Common myeloid progenitor, CD34-positive (primary cell): ENCODE data around the gene SLCO1C1.

Experiments used
- CTCF ChIA-PET: fragments of 350-600 bp; sonication (Branson Sonifier 250); formaldehyde crosslinking; loops from one replicate; lab custom pipeline; 2021; ENCODE audit warnings: antibody characterized with exemption; lab: Charles Lee
- POLR2A ChIA-PET: fragments of 350-600 bp; sonication (Branson Sonifier 250); formaldehyde crosslinking; loops from one replicate; lab custom pipeline; 2021; ENCODE audit warnings: antibody characterized with exemption; lab: Charles Lee
- DNase-seq, 3 donors: peaks; one replicate each; pipeline versions ENCODE4 v3.0.0 to v3.0.0-alpha.2; 2013
- H3K27ac ChIP-seq, 2 experiments: 1 replicate in 1 of 2; 2 replicates in 1 of 2; pipeline ENCODE4 v1.7.0; 2013; ENCODE audit warnings: inconsistent platforms in 2 of 2, low read length in 2 of 2, mild to moderate bottlenecking in 2 of 2, low read depth in 1 of 2, moderate library complexity in 1 of 2; ENCODE audit not compliant: severe bottlenecking in 2 of 2, insufficient read depth in 1 of 2, poor library complexity in 1 of 2
- H3K27me3 ChIP-seq, 5 experiments: replicated peaks in 2 of 5; 1 replicate in 3 of 5; 2 replicates in 2 of 5; pipeline versions ENCODE4 v1.6.1 to v1.7.0; 2013; ENCODE audit warnings: low read length in 4 of 5, mild to moderate bottlenecking in 2 of 5, moderate library complexity in 2 of 5, inconsistent platforms in 1 of 5; ENCODE audit not compliant: insufficient read depth in 5 of 5, control insufficient read depth in 4 of 5
- H3K36me3 ChIP-seq, 4 experiments: 1 replicate in 2 of 4; 2 replicates in 2 of 4; pipeline versions ENCODE4 v1.6.1 to v1.7.0; 2013; ENCODE audit warnings: low read length in 3 of 4, control low read depth in 1 of 4, mild to moderate bottlenecking in 1 of 4; ENCODE audit not compliant: control insufficient read depth in 4 of 4, insufficient read depth in 4 of 4
- H3K4me1 ChIP-seq, 4 experiments: 1 replicate in 3 of 4; 2 replicates in 1 of 4; pipeline versions ENCODE4 v1.6.1 to v1.7.1; 2013; ENCODE audit warnings: low read length in 3 of 4, mild to moderate bottlenecking in 3 of 4, control low read depth in 1 of 4, inconsistent platforms in 1 of 4, moderate library complexity in 1 of 4; ENCODE audit not compliant: control insufficient read depth in 4 of 4, insufficient read depth in 4 of 4; ENCODE audit errors: control extremely low read depth in 1 of 4
- H3K4me3 ChIP-seq, 7 experiments: 1 replicate in 4 of 7; 2 replicates in 3 of 7; pipeline versions ENCODE4 v1.5.1 to v1.7.0; 2013; ENCODE audit warnings: mild to moderate bottlenecking in 7 of 7, low read length in 6 of 7, moderate library complexity in 6 of 7, inconsistent platforms in 2 of 7, low read depth in 2 of 7, control low read depth in 1 of 7; ENCODE audit not compliant: insufficient read depth in 4 of 7, control insufficient read depth in 1 of 7; ENCODE audit errors: extremely low read depth in 1 of 7
- H3K9me3 ChIP-seq, 5 experiments: 1 replicate in 4 of 5; 2 replicates in 1 of 5; pipeline versions ENCODE4 v1.6.1 to v1.7.1; 2013; ENCODE audit warnings: low read length in 4 of 5, mild to moderate bottlenecking in 2 of 5, inconsistent platforms in 1 of 5, low read depth in 1 of 5, moderate library complexity in 1 of 5; ENCODE audit not compliant: control insufficient read depth in 4 of 5, insufficient read depth in 2 of 5; ENCODE audit errors: control extremely low read depth in 1 of 5
- WGBS: methylation state at CpG from one replicate; pipeline ENCODE4 v1.1.5; 2013; ENCODE audit not compliant: insufficient coverage; 5-methylcytosine and 5-hydroxymethylcytosine counted together

The SLCO1C1 gene

DNA sequence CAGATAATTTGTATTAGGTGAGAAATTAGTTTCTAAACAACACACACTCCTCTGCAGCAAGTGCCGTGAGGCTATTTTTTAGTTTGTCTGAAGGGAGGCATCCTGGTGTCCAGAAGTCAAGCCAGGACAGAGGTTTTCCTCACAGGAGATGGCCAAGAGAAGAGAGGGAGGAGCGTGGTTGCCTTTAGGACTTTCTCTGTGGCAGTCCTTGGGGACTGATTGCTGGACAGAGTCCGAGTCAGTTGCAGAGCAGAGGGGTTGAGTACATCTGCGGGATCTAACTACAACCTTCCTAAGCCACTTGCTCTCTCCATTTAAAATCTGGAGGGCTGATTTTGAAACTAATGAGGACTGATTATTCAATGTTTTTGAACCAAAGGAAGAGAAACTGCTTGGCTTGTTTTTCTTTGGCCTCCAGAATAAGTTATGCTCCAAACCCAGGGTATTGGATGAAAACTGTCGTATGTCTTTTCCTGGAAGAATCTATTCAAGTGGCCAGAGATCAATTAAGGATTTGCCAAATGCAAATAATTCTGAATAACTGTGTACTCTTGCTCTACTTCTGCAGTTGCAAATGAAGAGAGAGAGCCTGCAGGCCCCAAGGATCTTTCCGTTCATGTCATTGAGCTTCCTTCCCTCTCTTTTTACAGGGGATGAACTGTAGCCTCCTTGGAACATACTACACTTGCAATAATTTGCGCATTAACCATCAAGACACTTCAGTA, 1.2 kb downstream of the SLCO1C1 start:
- 93% methylated on average over 3 of the region's 7 CpGs for WGBS
- no peak overlapping the region for H3K4me3 ChIP-seq
- no peaks in the 10 kb centered on the region for H3K27me3 ChIP-seq
- no peak for DNase-seq
- no peak overlapping the region for H3K27ac ChIP-seq
- no peaks in the 10 kb centered on the region for H3K36me3 ChIP-seq
- CTCF ChIA-PET, result interaction anchor here (1.3 kb wide), 1 partner anchor 16 kb away, joined by 3 read pairs; no protein-coding TSS in a partner anchor
- POLR2A ChIA-PET, result no interaction called here
- no peaks in the 10 kb centered on the region for H3K9me3 ChIP-seq
- no peaks in the 10 kb centered on the region for H3K4me1 ChIP-seq

DNA sequence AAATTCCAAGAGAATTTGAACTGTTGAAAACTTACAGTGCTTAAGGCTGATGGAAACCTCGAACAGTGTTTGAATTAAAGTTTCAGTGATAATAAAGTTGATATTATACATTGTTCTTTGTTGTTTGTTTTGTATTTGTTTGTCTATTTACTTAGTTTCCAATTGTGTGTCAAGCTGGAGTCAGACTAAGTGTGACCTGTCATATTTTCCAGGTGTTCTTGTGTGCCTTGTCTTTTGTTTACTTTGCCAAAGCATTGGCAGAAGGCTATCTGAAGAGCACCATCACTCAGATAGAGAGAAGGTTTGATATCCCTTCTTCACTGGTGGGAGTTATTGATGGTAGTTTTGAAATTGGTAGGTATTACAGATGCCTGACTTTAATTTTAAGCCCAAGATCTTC, 6.0 kb downstream of the SLCO1C1 start:
- WGBS, result no CpG with 5 or more reads among the region's 1 CpG

DNA sequence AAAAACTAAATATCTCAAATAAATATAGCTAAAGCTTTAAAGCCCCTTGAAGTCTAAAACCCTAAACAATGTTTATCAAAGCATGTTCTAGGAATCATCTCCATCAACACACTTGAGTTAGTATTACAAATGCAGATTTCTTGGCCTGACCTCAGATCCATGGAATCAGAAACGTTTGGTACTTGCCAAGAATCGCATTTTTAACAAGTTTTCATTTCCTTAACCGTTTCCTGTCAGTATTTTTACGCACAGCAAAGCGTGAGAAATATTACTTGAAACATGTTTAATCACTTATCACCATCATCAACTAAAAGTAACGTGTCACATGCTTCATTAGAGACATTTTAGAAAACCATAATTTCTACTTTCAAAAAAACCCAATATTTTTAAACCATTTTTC, 9.7 kb downstream of the SLCO1C1 start:
- DNase-seq, result no peak
- Histone ChIP-seq H3K27ac (no peak overlapping the region), H3K36me3 (no peaks in the 10 kb centered on the region), H3K27me3 (no peaks in the 10 kb centered on the region), H3K4me3 (no peak overlapping the region), H3K4me1 (no peaks in the 10 kb centered on the region), H3K9me3 (no peaks in the 10 kb centered on the region)
- WGBS, result 83% methylated on average over 5 of the region's 6 CpGs
- CTCF ChIA-PET, result no interaction called here
- POLR2A ChIA-PET, result no interaction called here

More for the DNA sequence above, 6.0 kb downstream of the SLCO1C1 start:
- Histone ChIP-seq H3K4me1 (no peaks in the 10 kb centered on the region), H3K27ac (no peak overlapping the region), H3K36me3 (no peaks in the 10 kb centered on the region), H3K27me3 (no peaks in the 10 kb centered on the region), H3K4me3 (no peak overlapping the region), H3K9me3 (no peaks in the 10 kb centered on the region)
- POLR2A ChIA-PET, result no interaction called here
- no peak for DNase-seq
- CTCF ChIA-PET, result no interaction called here

DNA sequence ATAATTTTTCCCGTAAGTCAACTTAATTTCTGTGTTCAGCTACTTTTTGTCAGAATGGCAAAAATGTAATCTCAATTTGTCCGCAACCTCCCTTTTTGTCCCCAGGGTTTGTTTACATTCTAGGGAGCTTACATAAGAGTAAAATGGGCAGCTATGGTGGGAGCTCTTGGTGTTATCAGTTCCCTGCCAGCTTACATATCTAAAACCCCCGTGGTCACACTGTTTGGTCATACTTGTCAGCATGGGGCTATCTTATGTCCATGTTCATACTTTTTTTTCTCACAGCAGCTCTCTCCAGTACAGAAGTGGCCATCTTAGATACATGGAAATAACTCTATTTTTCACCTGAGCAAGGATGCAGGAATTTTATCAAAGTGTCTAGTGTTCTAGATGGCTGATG, 16.7 kb downstream of the SLCO1C1 start:
- H3K4me1 ChIP-seq, result no peaks in the 10 kb centered on the region
- DNase-seq, result peak in 1 of 3 donors; percentile 41
- WGBS, result 0% methylated on average over 1 of the region's 3 CpGs
- ChIA-PET CTCF (interaction anchor here (0.7 to 0.9 kb wide), 3 partner anchors 16 to 417 kb away, joined by 3 read pairs; no protein-coding TSS in a partner anchor), POLR2A (interaction anchor here (0.5 kb wide), 1 partner anchor 8 kb away, joined by 3 read pairs; no protein-coding TSS in a partner anchor)
- H3K36me3 ChIP-seq, result no peaks in the 10 kb centered on the region
- no peaks in the 10 kb centered on the region for H3K27me3 ChIP-seq
- H3K4me3 ChIP-seq, result no peak overlapping the region
- H3K9me3 ChIP-seq, result no peaks in the 10 kb centered on the region
- H3K27ac ChIP-seq, result no peak overlapping the region

GRCh38 chr12:20716037-20716436, 20.9 kb downstream of the SLCO1C1 start:
- Histone ChIP-seq H3K9me3 (no peaks in the 10 kb centered on the region), H3K36me3 (no peaks in the 10 kb centered on the region), H3K27me3 (no peaks in the 10 kb centered on the region), H3K27ac (no peak overlapping the region), H3K4me1 (no peaks in the 10 kb centered on the region), H3K4me3 (no peak overlapping the region)
- CTCF ChIA-PET, result interaction anchor here (1.8 kb wide), 1 partner anchor 10 kb away, joined by 3 read pairs; no protein-coding TSS in a partner anchor
- POLR2A ChIA-PET, result no interaction called here
- peak in 2 of 3 donors; percentile 6 for DNase-seq
- WGBS, result 94% methylated on average over 2 of the region's 2 CpGs

DNA sequence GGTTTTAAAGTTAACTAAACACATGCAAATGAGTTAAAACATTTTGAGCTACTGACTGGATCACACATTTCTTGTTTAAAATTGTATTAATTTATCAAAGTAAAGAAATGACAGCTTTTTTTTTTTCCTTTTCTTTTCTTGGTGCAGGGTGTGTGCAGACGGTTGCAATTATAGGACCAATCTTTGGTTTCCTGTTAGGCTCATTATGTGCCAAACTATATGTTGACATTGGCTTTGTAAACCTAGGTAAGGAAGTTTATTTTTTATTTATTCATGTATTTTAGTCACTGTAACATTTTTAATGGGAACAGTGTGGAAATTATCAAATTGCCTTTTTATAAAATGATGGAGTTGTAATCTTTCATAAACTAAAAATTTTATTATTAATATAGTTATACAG, 21.9 kb downstream of the SLCO1C1 start:
- POLR2A ChIA-PET, result no interaction called here
- DNase-seq, result no peak
- Histone ChIP-seq H3K9me3 (no peaks in the 10 kb centered on the region), H3K4me3 (no peak overlapping the region), H3K27me3 (no peaks in the 10 kb centered on the region), H3K36me3 (no peaks in the 10 kb centered on the region), H3K27ac (no peak overlapping the region), H3K4me1 (no peaks in the 10 kb centered on the region)
- WGBS, result no CpG with 5 or more reads among the region's 1 CpG
- CTCF ChIA-PET, result interaction anchor here (1.8 kb wide), 1 partner anchor 11 kb away, joined by 3 read pairs; no protein-coding TSS in a partner anchor

DNA sequence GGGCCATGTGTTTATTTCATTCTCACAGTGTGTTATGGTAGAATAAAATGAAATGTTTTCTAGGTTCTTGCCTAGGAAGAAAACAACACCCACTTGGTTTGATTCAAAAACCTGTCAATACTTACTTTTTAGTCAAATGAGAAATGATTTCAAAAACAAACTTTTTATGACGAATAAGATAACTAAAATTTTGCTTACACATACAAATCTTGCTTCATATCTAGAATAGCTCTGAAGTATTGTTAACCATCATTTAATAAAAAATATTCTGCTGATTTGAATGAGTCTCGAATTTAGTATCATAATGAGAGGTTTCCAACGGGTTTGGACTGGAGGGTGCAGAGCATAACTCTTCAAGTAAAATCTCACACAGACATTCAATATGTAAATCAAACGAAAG, 23.2 kb downstream of the SLCO1C1 start:
- Histone ChIP-seq H3K36me3 (no peaks in the 10 kb centered on the region), H3K4me3 (no peak overlapping the region), H3K9me3 (no peaks in the 10 kb centered on the region), H3K27me3 (no peaks in the 10 kb centered on the region), H3K4me1 (no peaks in the 10 kb centered on the region), H3K27ac (no peak overlapping the region)
- ChIA-PET POLR2A (no interaction called here), CTCF (no interaction called here)
- 100% methylated on average over 1 of the region's 4 CpGs for WGBS
- DNase-seq, result no peak
